T-helper 9 cell (primary cell): ENCODE measurements around the gene TBX15.

Source experiments
- DNase-seq: peaks from one replicate; pipeline ENCODE4 v3.0.0-alpha.2; 2020

Gene TBX15

GRCh38 chr1:118984722-118985639 is 3.2 kb downstream of the TBX15 start:
- no peak for DNase-seq

GRCh38 chr1:118984086-118984721 is 3.9 kb downstream of the TBX15 start:
- DNase-seq, result no peak

- DNase-seq, result no peak
Measured at GRCh38 chr1:118983558-118984041, 4.5 kb downstream of the TBX15 start.

- no peak for DNase-seq
Measured at GRCh38 chr1:118982821-118983557, 5.2 kb downstream of the TBX15 start.

GRCh38 chr1:118982266-118982665 is 5.9 kb downstream of the TBX15 start:
- DNase-seq, result no peak

GRCh38 chr1:118981436-118981835 is 6.7 kb downstream of the TBX15 start:
- no peak for DNase-seq

GRCh38 chr1:118979754-118980575 is 8.2 kb downstream of the TBX15 start:
- no peak for DNase-seq

- DNase-seq, result no peak
Measured at GRCh38 chr1:118978914-118979701, 9.0 kb downstream of the TBX15 start.

GRCh38 chr1:118977600-118977999 is 10.5 kb downstream of the TBX15 start:
- no peak for DNase-seq

GRCh38 chr1:118974661-118975060 is 13.5 kb downstream of the TBX15 start:
- DNase-seq, result no peak

- DNase-seq, result no peak
Measured at GRCh38 chr1:118973531-118974137, 14.5 kb downstream of the TBX15 start.

- DNase-seq, result no peak
Measured at GRCh38 chr1:118973032-118973431, 15.1 kb downstream of the TBX15 start.

GRCh38 chr1:118970451-118970850 is 17.7 kb downstream of the TBX15 start:
- no peak for DNase-seq

- no peak for DNase-seq
Measured at GRCh38 chr1:118963456-118964430, 24.4 kb downstream of the TBX15 start.

- no peak for DNase-seq
Measured at GRCh38 chr1:118963138-118963455, 25.0 kb downstream of the TBX15 start.

GRCh38 chr1:118961156-118961555 is 27.0 kb downstream of the TBX15 start:
- DNase-seq, result no peak

GRCh38 chr1:118960567-118961136 is 27.5 kb downstream of the TBX15 start:
- DNase-seq, result no peak

GRCh38 chr1:118960026-118960561 is 28.0 kb downstream of the TBX15 start:
- DNase-seq, result no peak

- no peak for DNase-seq
Measured at GRCh38 chr1:118958937-118959631, 29.1 kb downstream of the TBX15 start.
